ENCODE measurements around the gene THADA. TPM values are rescaled to one million over a fixed set of nuclear protein-coding genes. Genes with fewer than 3 reads are reported as not detected.

Gene THADA
- total RNA-seq, 2 donors from 2014 or later, result 14.5 to 16.1 TPM

DNA sequence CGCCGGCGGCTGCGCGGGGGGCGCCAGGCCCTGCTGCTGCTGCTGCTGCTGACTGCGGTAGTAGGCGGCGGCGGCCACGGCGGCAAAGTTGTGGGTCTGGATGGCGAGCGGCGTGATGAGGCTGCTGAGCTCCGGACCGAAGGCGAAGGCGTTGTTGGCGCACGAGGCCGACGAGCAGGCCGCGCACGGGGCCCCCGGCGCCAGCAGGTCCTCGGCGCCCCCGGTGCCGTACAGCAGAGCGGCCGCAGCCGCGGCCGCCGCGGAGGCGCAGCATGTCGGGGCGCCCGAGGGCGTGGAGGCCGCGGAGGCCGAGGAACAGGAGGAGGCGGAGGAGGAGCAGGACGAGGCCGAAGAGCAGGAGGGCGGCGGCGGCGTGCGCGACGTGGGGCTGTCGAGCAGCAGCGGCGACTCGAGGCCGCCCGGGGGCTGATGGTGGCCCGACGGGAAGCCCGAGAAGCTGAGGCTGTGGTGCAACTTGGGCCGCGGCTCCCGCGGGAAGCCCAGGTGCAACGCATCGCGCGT is 371.2 kb downstream of the THADA start:
- Histone ChIP-seq H3K36me3 (peaks cover 35% of the 10 kb centered on the region), H3K4me1 (peaks cover 0 to 62% of the 10 kb centered on the region in 2 donors), H3K9me3 (no peaks in the 10 kb centered on the region), H3K27ac (peak overlapping the region; percentile 99 to 100), H3K4me3 (peak overlapping the region; percentile 79 to 92), H3K27me3 (no peaks in the 10 kb centered on the region)
- DNase-seq (ENCODE audit: low spot score), result no peak
- TF ChIP-seq, protein P1, sequence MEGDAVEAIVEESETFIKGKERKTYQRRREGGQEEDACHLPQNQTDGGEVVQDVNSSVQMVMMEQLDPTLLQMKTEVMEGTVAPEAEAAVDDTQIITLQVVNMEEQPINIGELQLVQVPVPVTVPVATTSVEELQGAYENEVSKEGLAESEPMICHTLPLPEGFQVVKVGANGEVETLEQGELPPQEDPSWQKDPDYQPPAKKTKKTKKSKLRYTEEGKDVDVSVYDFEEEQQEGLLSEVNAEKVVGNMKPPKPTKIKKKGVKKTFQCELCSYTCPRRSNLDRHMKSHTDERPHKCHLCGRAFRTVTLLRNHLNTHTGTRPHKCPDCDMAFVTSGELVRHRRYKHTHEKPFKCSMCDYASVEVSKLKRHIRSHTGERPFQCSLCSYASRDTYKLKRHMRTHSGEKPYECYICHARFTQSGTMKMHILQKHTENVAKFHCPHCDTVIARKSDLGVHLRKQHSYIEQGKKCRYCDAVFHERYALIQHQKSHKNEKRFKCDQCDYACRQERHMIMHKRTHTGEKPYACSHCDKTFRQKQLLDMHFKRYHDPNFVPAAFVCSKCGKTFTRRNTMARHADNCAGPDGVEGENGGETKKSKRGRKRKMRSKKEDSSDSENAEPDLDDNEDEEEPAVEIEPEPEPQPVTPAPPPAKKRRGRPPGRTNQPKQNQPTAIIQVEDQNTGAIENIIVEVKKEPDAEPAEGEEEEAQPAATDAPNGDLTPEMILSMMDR (IDR thresholded peaks at IDR 0.05), result no peak

DNA sequence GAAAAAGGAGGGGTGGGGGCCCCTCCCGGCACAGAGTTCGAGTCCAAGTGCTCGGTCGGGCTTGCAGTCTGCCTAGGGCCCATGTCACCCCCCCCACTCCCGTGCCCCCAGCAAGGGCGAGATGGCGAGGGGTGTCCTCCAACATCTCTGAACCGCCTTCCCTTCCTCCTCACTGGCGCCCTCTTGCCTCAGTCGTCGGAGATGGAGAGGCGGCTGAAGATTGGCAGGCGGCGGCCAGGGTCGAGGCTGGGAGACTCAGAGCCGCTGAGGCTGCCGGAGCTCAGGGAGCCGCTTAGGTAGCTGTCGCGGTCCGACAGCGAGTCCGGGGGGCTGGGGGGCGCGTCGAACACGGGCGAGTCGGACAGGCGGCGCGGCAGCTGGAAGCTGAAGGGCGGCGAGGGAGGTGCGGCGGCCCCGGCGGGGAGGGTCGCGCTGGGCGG is 371.7 kb downstream of the THADA start:
- TF ChIP-seq, protein P1 (IDR thresholded peaks at IDR 0.05), result peak in 1 of 2 donors; percentile 57
- no peaks in the 10 kb centered on the region for H3K27me3 ChIP-seq
- H3K36me3 ChIP-seq, result peaks cover 35% of the 10 kb centered on the region
- H3K4me1 ChIP-seq, result peaks cover 0 to 64% of the 10 kb centered on the region in 2 donors
- DNase-seq (ENCODE audit: low spot score), result no peak
- peak overlapping the region; percentile 79 to 92 for H3K4me3 ChIP-seq
- H3K9me3 ChIP-seq, result no peaks in the 10 kb centered on the region
- peak overlapping the region; percentile 99 to 100 for H3K27ac ChIP-seq

DNA sequence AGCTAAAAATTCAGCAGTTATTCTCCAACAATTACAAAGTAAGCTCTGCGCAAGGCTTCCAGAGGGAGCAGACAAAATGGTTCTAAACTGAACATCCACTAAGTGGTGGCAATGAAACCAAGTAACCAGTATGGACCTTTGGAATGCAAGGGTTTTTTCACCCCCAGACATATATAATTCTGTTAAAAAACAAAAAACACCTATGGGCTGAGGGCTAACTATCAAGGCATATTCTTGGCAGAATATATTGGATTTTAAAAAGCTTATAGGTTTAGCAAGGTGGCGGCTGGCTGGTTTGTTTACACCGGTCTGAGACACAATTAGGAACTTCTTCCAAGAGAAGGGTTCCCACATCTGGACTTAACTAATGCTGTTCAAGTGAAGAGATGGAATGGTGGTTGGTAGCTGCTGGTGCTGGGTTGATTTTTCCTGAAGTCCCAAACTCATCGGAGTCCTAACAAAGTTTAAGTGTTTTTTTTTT is 372.3 kb downstream of the THADA start:
- Histone ChIP-seq H3K36me3 (peaks cover 35% of the 10 kb centered on the region), H3K9me3 (no peaks in the 10 kb centered on the region), H3K4me1 (peaks cover 0 to 64% of the 10 kb centered on the region in 2 donors), H3K27ac (peak overlapping the region; percentile 99 to 100), H3K4me3 (peak overlapping the region; percentile 79 to 92), H3K27me3 (no peaks in the 10 kb centered on the region)
- no peak for DNase-seq (ENCODE audit: low spot score)
- TF ChIP-seq, protein P1 (IDR thresholded peaks at IDR 0.05), result no peak

DNA sequence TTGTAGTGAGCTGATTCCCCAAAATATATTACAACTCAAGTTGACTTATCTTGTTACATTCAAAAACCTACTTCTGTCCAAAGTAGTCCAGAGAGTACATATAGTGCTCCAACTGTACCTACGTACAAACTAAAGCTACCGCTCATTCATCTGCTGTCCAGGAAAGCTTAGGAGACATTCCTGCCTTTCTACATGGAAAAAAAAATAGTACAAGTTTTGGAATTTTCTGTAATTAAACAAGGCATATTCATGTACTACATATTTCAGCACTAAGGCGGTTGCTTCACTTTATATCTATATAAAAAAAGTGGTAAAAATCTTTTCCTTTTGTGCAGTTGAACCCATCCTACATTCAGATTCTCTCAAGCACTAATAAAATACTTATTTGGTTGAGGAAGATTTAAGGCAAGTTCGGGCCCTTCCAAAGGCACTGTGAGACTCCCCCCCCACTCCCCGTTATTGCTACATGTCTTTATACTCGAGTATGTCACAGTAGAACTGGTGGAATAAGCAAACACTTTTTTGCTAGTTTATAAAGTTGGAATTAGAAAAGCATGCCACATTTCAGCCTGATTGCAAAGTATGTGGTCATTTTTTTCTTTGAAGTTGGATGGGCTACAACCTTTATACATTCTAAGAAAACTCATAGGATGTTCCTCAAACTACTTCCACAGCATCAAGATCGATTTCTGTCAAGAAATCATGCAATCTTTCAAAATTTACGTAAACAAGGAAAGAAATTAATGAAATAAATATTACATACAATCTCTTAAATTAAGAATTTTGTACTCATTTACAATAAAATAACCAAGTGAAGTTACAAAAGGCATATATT is 373.1 kb downstream of the THADA start:
- Histone ChIP-seq H3K36me3 (peaks cover 35% of the 10 kb centered on the region), H3K9me3 (no peaks in the 10 kb centered on the region), H3K4me1 (peaks cover 0 to 64% of the 10 kb centered on the region in 2 donors), H3K4me3 (peak overlapping the region; percentile 79 to 92), H3K27ac (peak overlapping the region; percentile 99 to 100), H3K27me3 (no peaks in the 10 kb centered on the region)
- TF ChIP-seq, protein P1 (IDR thresholded peaks at IDR 0.05), result no peak
- DNase-seq (ENCODE audit: low spot score), result no peak

DNA sequence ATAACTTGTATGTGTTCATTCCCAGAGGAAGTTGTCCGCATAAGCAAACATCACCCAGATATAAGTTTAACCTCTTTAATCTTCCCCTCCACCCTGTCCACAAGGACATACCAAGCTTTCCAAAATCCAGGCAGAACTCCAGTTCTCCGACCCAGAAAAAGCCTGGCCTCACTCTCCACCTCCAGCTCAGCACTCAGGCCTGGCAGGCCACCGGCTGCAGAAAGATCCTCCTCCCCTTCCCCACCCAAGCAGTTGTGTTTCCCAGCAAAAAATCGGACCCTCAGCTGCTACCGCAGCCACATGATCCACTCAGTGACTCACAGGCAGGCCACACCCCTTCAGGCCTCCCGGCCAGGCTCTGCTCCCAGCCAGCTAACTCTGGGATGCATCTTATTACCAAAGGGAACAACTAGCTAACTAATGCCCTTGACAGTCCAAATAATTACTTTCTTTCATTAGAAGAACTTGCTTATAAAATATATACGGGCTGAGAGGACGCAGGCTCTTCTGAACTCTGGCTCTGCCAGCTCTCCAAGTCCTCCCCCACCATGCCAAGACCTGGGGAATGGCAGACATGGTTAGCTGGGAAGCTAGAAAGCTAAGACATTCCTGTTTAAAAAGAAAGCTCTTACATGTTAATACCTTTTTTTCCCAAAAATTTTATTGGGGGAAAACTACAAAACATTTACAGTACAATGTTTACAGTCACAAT is 373.9 kb downstream of the THADA start:
- H3K9me3 ChIP-seq, result no peaks in the 10 kb centered on the region
- H3K27ac ChIP-seq, result peak overlapping the region; percentile 99 to 100
- H3K27me3 ChIP-seq, result no peaks in the 10 kb centered on the region
- peak overlapping the region; percentile 79 to 92 for H3K4me3 ChIP-seq
- TF ChIP-seq, protein P1 (IDR thresholded peaks at IDR 0.05), result no peak
- peak; percentile 94 for DNase-seq (ENCODE audit: low spot score)
- H3K36me3 ChIP-seq, result peaks cover 35% of the 10 kb centered on the region
- H3K4me1 ChIP-seq, result peaks cover 0 to 66% of the 10 kb centered on the region in 2 donors

Data from right atrium auricular region (tissue), 2 donors.